HPDE6-E6E7 (cell line): ENCODE data around the gene ALPI.

ENCODE experiments used
- DNase-seq: peaks from one replicate; pipeline ENCODE4 v3.0.0; 2011; ENCODE audit warnings: missing footprints; ENCODE audit errors: extremely low spot score

ALPI gene

DNA sequence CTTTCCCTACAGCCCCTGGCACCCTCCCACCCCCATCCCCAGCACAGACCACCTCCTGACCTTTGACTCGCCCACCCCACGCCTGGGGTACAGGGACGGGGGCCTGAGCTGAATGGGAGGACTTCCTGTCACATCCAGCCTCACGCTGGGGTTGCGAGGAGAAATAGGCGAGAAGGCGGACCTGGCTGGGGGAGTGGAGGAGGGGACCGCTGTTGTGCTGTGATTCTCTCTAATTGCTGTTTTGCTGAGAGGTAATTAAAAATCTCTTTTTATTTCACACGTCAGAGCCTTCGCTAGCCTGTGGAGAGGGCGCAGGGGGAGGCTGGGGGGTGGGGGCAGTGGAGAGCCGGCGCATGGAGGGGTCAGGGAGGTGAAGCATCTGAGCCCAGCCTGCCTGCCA, 41.4 kb downstream of the ALPI start:
- no peak for DNase-seq

GRCh38 chr2:232498452-232498851, 42.5 kb downstream of the ALPI start:
- DNase-seq = no peak

- DNase-seq = no peak
Measured at GRCh38 chr2:232501331-232501771, 45.4 kb downstream of the ALPI start.

GRCh38 chr2:232501794-232502390, 45.9 kb downstream of the ALPI start:
- no peak for DNase-seq

- DNase-seq = no peak
Measured at GRCh38 chr2:232502511-232502910, 46.6 kb downstream of the ALPI start.

GRCh38 chr2:232502911-232503808, 47.2 kb downstream of the ALPI start:
- no peak for DNase-seq

DNA sequence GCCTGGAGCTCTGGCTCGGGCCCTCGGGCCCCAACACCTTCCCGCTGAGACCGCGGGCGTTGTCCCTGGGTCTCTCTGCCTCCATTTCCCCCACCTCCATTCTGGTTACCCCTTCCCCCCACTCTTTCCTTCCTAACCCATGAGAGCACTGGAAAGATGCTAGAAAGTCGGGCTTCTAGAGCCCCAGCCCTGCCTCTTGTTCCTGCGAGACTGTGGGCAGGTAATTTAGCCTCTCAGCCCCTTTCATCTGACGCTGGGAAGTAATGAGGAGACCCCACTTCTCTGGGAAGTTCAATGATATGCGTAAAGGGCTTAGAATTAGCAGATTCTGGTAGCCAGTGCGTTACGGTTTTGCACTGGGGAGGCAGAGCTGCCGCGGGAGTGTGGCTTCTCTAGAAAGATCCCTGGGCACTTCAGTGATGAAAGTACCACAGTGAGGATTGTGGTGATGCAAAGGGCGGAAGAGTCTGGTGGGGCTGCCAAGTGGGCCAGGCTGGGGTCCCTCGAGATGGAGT, 47.9 kb downstream of the ALPI start:
- DNase-seq = no peak

GRCh38 chr2:232504438-232504837, 48.5 kb downstream of the ALPI start:
- DNase-seq = no peak

DNA sequence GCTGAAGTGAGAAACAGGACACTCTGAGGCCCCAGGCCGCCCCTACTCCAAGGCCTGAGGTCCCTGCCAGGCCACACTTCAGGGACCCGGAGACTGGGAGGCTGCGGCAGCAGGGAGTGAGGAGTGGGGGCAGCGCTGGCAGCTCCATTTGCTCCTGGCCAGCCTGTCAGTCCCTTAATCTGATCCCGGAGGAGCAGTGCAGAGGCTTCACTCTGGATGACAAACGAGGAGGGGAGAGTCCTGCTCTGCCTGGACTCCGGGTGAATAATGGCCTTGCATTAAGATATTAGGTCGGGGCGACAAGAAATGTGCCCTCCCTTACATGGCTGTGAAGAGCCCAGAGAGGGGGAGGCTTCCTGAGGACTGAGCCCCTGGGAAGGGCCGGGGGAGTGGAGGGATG, 49.9 kb downstream of the ALPI start:
- DNase-seq = no peak

DNA sequence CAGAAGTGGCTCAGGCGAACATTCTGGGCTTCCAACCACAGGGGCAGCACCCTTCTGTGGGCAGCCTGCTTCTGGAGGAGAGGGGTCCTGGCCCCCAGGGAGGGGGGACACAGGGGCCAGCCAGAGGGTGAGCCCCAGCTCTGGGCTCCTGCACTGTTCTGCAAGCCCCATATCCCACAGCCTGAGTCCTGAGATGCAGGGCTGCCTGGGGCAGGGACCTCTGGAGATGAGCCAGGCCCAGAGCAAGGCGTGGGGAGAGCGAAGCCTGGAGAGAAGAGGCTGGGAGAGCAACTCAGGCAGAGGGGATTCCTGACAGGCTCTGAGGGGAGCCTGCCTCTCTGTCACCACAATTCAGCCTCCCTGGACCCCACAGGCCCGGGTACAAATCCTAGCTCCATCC, 50.8 kb downstream of the ALPI start:
- no peak for DNase-seq

GRCh38 chr2:232508251-232508650, 52.3 kb downstream of the ALPI start:
- no peak for DNase-seq
